ENCODE results near the gene ZNF169.
"Not testable (repeated sequence)": the region's sequence is repeated elsewhere in the genome, so short reads cannot be mapped to it uniquely, and the experiment has no call there.

ZNF169 gene

GRCh38 chr9:94259077-94259862 lies at the start of gene ZNF169:
Gene ZNF169 (plus strand): TSS chr9:94259298. CDS start chr9:94278813, 19,515 bp downstream.
- DNase-seq, result peak; percentile 86

- DNase-seq, result no peak
Measured at GRCh38 chr9:94210616-94211603, 48.2 kb upstream of the ZNF169 start.

- no peak for DNase-seq
Measured at GRCh38 chr9:94212091-94212490, 47.0 kb upstream of the ZNF169 start.

DNA sequence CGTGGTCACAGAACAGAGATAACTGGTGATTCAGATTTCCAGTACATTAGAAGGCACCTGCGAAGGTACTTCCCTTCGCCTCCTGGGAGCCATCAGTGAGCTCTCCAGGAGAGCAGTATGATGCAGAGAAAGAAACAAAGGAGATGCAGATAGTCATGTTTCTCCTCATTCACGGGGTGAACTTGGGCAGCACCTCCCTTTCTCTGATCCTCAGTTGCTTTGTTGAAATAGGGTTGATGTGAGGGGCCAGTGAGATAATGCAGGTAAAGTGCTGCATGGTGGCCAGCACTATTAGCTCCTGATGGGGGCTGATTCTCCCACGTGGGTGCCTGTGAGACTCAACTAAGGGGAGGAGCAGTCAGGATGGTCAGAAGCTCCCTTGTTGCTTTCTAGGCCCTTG lies 46.6 kb upstream of the ZNF169 start:
- no peak for DNase-seq

DNA sequence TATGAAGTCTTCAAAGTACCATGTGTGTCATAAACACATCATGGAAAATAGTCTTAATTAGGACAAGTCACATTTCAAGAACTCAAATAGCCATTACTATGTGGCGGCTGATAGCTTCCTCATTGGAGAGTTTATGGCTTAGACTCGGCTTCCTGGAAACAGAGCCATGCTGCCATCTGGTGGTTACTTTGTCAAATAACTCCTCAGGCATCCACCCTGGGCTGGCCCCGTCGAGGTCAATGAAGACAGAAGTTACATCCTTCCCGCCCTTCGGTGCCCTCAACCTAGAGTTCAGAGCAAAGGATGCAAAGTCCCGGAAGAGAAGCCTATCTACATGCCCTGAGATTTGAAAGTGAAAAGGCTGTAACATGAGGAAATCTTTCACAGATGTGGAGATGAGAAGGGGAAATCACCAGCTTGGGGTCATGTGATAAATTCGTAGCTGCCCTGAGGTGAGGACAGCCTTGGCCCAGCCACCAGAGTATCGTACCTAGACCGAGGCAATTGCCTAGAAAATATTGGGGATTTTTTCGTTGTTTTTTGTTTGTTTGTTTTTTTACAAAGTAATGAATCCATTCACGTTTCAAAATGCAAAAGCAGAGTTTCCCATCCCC lies 45.5 kb upstream of the ZNF169 start:
- peak; percentile 82 for DNase-seq

DNA sequence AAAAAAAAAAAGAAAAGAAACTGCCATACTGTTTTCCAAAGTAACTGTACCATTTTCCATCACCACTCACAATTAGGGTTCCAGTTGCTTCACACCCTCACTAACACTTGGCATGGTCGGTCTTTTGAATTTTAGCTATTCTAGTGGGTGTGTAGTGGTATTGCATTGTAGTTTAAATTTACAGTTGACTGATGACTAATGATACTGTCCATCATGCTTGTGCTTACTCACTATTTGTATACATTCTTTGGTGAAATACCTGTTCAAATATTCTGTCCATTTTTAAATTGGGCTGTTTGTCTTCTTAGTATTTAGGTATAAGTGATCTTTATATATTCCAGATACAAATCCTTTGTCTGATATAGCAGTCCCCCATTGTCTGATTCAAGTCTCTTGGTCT lies 36.2 kb upstream of the ZNF169 start:
- no peak for DNase-seq

DNA sequence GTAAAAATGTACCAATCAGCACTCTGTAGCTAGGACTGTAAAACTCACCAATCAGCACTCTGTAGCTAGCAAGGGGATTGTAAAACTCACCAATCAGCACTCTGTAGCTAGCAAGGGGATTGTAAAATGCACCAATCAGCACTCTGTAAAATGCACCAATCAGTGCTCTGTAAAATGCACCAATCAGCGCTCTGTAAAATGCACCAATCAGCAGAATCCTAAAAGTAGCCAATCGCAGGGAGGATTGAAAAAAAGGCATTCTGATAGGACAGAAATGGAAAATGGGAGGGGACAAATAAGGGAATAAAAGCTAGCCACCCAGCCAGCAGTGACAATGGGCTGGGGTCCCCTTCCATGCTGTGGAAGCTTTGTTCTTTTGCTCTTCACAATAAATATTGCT lies 33.7 kb upstream of the ZNF169 start:
- DNase-seq, result not testable (repeated sequence)

DNA sequence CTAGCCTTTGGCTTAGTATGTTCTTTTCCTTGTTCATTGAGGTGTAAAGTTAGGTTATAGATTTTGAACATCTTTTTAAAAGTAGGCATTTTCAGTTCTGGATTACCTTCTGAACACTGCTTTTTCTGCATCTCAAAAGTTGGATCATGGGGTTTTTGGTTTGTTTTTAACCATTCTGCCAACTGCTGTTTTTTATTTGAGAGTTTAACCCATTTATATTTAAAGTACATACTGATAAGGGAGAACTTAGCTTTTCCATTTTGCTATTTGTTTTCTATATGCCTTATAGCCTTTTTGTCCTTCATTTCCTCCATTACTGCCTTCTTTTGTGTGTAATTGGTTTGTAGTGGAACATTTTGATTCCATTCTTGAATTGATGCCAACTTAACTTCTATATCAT lies 30.5 kb upstream of the ZNF169 start:
- DNase-seq, result no peak

- DNase-seq, result no peak
Measured at GRCh38 chr9:94232428-94232827, 26.7 kb upstream of the ZNF169 start.

DNA sequence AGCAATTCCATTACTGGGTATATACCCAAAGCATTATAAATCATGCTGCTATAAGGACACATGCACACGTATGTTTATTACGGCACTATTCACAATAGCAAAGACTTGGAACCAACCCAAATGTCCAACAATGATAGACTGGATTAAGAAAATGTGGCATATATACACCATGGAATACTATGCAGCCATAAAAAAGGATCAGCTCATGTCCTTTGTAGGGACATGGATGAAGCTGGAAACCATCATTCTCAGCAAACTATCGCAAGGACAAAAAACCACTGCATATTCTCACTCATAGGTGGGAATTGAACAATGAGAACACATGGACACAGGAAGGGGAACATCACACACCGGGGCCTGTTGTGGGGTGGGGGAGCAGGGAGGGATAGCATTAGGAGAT lies 18.0 kb upstream of the ZNF169 start:
- not testable (repeated sequence) for DNase-seq

GRCh38 chr9:94245651-94246050 lies 13.4 kb upstream of the ZNF169 start:
- DNase-seq, result no peak

DNA sequence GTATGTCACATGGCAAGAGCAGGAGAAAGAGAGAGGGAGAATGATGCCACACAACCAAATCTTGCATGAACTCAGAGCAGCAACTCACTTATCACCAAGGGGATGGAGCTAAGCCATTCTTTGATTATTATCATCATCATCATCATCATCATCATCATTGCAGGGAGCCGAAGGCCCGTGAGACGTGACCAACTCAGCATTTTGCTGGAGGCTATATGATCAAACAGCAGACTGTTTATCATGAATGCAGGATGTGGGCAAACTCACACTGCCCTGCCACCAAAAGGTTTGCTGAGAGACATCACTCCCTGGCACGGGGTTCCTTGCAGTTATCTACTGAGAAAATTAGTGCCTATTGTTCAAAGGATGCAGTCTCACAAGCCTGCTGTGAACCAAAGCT lies 8.6 kb upstream of the ZNF169 start:
- no peak for DNase-seq

GRCh38 chr9:94256007-94256406 lies 3.1 kb upstream of the ZNF169 start:
- DNase-seq, result no peak

DNA sequence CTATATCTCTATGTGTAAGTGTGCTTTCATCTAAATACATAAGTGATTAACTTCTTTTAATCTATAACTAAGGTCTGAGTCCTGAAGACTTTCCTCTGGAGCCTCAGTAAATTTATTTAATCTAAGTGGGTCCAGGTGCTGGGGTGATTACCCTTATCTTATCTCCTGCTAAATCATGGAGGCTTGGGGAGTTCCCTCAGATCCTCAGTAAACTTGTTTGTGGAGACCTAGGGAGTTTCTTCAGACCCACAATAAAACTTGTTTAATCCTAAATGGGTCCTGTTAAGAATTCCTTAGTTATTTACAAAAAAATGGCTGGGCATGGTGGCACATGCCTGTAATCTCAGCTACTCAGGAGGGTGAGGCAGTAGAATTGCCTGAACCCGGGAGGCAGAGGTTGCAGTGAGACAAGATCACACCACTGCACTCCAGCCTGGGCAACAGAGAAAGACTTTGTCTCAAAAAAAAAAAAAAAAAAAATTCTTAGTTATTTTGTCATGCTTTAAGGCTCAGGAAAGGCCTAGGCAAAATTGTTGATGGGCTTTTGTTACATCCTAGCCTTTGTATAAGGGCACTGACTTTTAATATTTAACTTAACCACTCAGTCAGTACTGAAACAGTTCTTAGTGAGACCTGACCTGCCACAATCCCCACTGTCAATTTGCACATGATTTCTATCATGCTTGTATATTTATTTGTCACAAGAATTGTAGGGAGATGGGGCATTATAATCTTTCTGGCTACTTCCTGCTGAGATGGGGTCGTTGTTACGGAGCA lies 6.7 kb downstream of the ZNF169 start:
- not testable (repeated sequence) for DNase-seq

DNA sequence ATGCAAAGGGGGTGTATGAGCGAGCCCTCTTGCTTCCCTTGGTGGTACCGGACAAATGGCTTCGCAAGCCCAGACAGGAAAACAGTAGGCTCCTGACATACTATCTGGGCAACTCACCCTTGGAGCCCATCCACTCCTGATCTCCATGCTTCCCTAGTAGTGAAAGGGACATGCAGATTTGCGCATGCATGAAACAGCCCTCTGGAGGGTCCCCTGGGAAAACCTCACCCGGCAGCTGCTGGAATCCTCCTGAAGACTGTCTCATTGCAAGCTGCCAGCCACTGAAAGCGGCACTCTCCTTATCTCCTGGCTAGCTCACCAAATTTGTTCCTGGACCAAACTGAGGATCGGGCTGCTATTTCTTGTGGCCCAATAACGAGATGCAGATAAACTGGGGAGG lies 10.2 kb downstream of the ZNF169 start:
- no peak for DNase-seq

GRCh38 chr9:94270009-94270408 lies 10.9 kb downstream of the ZNF169 start:
- DNase-seq, result no peak

GRCh38 chr9:94277029-94277428 lies 17.9 kb downstream of the ZNF169 start:
- not testable (repeated sequence) for DNase-seq

DNA sequence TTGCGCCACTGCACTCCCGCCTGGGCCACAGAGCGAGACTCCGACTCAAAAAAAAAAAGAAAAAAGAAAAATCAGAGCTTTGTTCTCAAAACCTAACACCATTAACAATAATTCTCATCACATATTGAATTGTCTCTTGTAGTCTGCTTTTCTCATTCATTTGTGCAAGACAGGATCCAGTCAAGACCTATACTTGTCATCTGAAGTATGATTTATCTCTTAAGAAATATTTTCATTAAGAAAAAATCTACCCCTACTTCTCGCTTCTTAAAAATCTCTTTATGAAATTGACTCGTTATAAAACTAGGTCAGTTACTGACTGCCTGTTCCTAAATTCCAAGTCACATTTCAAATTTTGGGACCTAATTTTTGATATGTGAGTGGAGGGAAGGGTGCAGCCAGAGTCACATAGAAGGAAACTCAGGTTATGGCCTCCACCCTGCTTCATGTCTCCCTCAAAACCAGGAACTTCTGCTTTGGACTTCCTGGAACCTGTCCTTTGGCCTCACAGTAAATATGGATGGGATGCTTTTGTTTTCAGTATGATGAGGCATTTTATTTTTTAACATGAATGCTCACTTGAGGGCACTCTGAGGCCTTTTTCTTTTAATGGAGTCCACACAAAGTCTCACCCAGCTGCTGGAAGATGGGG lies 18.9 kb downstream of the ZNF169 start:
- no peak for DNase-seq

GRCh38 chr9:94280409-94280989 lies 21.4 kb downstream of the ZNF169 start:
- DNase-seq, result no peak

DNA sequence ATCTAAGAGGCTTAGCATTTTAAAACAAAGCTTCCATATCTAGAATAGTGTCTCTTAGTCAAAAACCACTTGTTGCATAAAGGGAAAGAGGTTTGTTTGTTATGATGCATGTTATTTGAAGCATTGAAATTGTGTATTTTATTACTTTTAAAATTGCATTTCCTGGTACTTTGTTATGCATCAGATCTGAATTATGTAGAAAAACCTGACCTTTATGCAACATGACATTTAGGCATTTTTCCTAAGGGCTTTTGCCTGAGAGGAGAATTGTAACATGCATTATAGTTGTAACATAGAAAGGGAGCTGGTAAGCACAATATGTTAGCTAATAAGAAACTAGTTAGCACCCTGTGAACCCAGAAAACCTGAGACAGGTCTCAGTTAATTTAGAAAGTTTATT lies 22.0 kb downstream of the ZNF169 start:
- DNase-seq, result no peak

- no peak for DNase-seq
Measured at GRCh38 chr9:94286116-94286515, 27.0 kb downstream of the ZNF169 start.
